SU-DHL-6 (cell line): ENCODE measurements around the gene KCNE4.

ENCODE experiments used
- CTCF ChIP-seq: fragments of 200-600 bp; sonication (generic); IDR thresholded peaks from one replicate; pipeline ENCODE4 v1.5.1; 2017; ENCODE audit warnings: antibody characterized with exemption, mild to moderate bottlenecking, low read length, moderate library complexity; ENCODE audit not compliant: insufficient read depth, poor library complexity, severe bottlenecking
- EZH2phosphoT487 ChIP-seq: fragments of 200-600 bp; sonication (generic), shearing (Covaris generic); conservative IDR thresholded peaks from 2 replicates; pipeline ENCODE4 v1.6.1; 2018; ENCODE audit warnings: mild to moderate bottlenecking, antibody characterized with exemption, low read length, moderate library complexity, mixed read lengths

GRCh38 chr2:223043164-223043941, 8.6 kb upstream of the KCNE4 start:
- TF ChIP-seq CTCF (no peak), EZH2phosphoT487 (no peak)
